GM19043 (cell line): ENCODE data around the gene PCDH19.
"Not testable (repeated sequence)": the region's sequence is repeated elsewhere in the genome, so short reads cannot be mapped to it uniquely, and the experiment has no call there.

Experiments
- ATAC-seq: cut with Tn5 transposase; IDR thresholded peaks from one replicate; pipeline ENCODE4 v1.9.1; 2021; ENCODE audit warnings: low read depth; ENCODE audit not compliant: unreplicated experiment

PCDH19 gene

DNA sequence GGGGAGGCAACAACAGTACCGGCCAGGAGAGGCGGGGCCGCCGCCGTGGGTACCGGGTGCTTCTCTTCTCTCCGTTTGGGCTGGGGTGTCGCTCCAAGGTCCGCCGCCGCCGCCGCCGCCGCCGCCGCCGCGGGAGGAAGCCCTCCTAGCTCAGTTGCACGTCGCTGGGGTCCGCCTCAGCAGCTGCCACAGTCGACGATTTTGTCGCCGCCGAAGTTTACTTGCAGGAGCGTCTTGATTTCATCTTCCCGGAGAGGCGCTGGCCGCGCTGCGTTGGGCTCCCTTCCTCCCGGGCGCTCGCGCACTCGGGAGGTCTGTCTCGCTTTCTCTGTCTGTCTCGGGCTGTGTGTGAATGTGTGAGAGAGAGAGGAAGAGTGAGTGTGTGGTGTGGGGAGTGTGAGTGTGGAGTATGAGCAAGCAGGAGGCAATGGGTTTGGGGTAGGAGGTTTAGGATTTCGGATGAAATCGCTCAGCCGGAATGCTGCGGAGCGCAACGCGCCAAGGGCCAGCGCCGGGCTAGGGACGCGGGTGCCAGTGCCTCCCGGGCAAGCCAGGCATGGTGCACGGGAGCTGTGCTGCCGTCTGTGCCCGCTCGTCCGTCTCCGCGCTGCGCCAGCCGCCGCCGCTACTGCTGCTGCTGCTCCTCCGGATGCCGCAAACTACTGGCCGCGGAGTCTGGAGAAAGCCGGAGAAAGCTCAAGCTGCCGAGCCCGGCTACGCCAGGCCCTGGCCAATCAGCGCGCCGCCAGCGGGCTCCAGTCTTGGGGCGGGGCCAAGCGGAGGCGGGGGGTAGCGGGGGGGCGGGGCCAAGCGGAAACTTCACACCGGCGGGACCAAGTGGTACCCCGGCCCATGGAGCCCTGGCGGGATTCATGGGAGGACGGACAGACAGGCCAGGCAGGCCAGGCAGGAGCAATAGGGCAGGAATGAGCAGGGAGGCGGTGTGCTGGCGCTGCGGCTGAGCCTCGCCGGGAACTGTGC is at the start of gene PCDH19:
TSS of gene PCDH19 (minus strand) at position 664 of the 981 bp plus-strand sequence. CDS start 1,676 bp downstream, outside the sequence.
- no peak for ATAC-seq

GRCh38 chrX:100449696-100450608 is 39.9 kb upstream of the PCDH19 start:
- no peak for ATAC-seq

GRCh38 chrX:100447655-100448397 is 37.8 kb upstream of the PCDH19 start:
- no peak for ATAC-seq

GRCh38 chrX:100445593-100445992 is 35.5 kb upstream of the PCDH19 start:
- ATAC-seq, result no peak

- not testable (repeated sequence) for ATAC-seq
These were observed 31.2 kb upstream of the PCDH19 start for GRCh38 chrX:100441321-100441720.

GRCh38 chrX:100440006-100440405 is 29.9 kb upstream of the PCDH19 start:
- no peak for ATAC-seq

DNA sequence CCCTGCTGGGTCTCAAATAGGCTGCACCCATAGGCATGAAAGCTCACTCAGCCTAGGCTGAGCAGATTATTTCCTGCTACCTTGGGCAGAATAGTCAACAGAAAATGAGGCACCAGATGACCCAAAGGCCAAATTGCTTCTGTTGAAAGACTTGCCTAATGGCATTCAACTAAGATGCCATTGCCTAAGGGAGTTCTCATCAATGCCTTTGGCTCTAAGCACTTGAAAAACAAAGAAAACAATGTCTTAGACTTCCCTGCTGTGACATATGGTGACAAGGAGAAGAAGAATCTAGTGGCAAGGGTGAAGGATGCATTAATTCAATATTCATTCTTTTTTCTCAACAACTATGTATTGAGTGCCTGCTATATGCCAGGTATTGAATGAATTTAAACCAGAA is 25.7 kb upstream of the PCDH19 start:
- no peak for ATAC-seq

- ATAC-seq, result no peak
These were observed 13.9 kb upstream of the PCDH19 start for GRCh38 chrX:100424012-100424411.

GRCh38 chrX:100418556-100418955 is 8.5 kb upstream of the PCDH19 start:
- ATAC-seq, result no peak

DNA sequence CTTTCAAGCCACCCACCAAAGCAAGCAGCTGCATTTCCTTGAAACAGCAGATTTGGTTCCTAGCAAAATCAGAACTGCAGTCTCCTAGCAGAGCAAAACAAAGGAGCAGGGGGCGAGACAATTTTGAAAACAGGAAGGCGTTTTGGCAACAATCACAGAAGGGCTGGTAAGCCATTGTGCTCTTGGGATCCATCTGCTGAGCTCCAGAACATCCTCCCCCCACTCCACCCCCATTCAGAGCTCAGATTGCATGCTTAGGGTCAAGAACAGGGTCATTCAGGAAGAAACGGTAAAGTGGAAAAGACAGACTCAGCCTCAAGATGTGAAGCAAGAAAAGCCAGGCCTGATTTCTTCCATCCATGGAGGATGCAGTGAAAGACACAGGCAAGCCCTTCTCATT is 7.6 kb upstream of the PCDH19 start:
- ATAC-seq, result no peak

DNA sequence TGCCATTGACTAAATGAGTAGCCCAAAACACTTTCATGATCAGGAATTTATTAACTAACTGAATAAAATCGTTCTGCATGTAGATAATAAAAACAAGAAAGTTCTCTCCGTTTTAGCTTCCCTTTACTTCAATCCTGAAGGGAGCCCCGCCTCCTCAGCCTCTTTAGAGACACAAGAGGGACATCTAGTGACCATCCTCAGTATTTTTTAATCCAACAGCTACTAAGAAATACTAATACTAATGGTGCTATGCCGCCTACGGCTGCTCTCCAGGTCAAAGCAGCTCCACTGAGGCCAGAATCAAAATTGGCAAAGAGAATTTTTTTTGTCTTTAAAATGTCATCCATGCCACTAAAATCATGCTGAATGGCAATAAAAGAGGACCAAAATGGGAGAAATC is 3.2 kb upstream of the PCDH19 start:
- peak; percentile 77 for ATAC-seq

DNA sequence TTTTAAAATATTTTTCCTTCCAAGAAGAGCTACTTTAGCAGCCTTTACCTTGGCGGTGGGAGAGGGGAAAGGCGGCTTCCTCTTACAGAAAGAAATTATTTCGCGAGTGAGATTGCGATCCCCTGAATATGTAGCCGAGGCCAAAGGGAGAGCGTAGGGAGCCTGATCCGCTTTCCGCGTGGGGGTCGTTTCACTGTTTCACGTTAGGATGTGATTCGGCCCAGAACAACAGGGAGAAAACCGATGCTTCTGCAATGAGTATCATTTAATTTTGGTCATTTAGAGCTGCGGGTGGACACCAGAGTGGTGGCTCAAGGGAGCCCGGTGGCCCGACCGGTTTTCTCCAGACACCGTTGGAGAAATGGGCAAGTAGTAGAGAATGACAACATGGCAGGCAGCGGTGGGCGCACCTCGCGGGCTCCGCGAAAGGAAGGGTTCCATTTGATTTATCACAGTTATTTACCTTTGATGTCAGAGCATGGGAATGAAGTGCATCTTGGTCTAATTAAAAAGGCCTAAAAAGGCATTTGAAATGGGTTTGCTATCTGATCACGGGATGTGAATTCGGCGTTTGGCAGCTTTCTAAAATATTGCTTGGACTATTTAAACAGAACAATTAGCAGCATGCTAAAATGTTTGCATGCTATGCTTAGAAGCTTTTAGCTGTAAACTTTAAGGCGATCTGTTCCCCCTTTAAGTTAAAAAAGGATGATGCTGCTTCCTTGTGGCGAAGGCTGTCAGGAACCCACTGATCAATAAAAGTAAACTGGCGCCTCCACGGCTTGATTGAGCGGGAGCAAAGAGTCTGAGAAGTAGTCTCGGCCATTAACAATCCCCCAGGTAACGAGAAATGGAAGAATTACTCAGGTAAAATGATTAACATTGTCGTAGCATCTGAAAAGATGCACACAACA is 2.0 kb upstream of the PCDH19 start:
- no peak for ATAC-seq

DNA sequence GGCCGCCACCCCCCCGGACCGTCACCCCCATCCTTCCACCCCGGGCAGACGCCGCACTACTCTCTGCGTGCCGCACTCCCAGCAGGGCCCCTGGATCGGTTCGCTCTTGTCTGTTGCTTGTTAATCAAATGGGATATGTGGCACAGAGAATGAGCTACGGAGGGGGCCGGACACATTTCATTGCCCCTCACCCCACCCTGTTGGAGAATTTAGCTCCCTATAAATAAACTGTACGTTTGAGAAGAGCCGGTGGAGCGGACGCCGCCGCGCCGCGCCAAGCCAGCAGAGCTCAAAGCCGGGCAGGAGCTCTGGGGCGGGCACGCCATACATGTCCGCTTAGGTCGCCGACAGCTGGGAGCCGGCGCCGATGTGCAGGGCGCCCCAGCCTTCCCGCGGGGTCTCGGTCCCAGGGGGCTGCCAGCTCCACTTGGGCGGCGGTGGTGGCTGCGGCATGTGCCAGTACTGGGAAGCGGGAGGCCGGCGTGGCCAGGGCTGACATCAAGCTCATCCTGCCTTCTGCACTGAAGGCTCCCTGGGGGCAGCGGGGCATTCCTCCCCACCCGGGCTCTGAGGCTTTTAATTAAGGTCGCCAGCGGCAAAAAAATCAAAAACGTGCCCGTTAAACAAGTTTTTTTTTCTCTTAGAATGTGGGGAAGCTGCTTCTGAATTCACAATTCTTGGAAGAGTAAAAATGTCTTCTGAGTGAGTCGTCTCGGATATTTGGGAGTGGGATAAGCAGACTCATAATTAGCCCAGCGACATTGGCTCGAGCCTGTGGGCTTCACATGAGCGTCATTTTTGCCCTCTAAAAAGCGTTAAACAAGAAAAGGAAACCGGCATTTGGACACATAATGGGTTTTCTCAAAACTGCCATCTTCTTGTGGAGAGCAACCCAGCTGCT is 1.1 kb upstream of the PCDH19 start:
- ATAC-seq, result no peak

DNA sequence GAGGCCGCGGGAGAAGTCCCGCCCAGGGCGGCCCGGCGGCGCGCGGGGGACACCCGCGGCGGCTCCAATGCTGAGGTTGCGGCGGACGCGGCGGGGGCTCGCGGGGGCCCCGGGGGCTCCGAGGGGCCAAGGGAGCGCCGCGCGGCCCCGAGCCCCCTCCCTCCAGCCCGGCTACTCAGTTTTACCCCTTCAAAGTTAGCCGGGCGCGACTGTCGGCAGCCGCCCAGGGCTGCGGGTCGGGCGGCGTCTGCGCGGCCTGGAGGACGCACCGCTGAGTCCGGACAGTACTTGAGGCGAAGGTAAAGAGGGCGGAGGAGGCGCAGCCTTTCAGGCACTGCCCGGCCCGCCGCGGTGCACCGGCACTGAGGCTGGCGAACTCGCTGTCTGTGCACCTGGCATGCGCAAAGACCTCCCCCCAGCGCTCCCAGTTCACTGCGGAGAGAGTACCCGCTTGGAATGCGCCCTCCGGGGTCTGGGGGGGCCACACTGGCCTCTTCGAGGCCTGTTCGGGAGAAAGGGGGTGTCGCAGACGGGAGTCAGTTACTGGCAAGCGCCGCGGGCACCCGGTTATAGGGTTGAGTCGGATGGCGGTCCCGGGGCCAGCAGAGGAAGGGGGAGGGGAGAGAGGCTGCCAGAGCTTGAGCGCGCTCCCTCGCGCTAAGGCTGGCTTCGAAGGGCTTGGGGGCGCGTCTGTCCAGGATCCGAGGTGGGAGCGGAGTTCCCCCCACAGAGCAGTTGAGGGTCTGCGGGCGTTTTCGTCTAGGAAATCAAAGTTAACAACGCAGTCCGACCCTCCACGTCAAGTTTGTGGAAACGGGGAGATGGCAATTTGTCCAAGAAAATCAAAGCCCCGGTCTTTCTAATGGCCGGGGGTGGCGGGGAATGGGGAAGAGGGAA is 1.1 kb downstream of the PCDH19 start:
- ATAC-seq, result no peak

GRCh38 chrX:100407784-100408712 is 2.0 kb downstream of the PCDH19 start:
- no peak for ATAC-seq

DNA sequence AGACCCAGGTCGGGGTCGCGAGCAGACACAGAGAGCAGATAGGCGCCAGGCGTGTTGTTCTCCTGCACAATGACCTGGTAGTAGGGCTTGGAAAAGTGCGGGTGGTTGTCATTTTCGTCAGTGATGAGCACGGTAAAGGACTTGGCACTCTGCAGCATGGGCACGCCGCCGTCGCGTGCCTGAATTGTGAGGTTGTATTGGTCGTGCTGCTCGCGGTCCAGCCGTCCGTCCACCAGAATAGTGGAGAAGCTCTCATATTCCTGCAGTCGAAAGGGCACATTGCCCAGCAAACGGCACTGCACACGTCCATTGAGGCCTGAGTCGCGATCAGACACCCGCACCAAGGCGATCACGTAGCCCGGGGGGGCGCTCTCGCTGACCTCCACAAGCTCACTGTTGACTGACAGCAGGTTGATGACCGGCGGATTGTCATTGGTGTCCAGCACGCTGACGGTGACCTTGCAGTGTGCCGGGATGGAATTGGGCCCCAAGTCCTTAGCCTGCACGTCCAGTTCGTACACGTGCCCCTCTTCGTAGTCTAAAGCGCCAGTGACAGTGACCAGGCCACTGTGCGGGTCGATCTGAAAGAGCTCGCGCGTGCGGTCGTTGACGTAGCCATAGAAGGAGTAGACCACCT is 2.8 kb downstream of the PCDH19 start:
- no peak for ATAC-seq
